ENCODE results near the gene GLRA3. TPM values are rescaled to one million over a fixed set of nuclear protein-coding genes. Genes with fewer than 3 reads are reported as not detected.

GLRA3 gene
- total and polyA plus RNA-seq, 2 donors (not counting 3 experiments of a cell fraction or from before 2014, with no cell fraction given), result not detected

DNA sequence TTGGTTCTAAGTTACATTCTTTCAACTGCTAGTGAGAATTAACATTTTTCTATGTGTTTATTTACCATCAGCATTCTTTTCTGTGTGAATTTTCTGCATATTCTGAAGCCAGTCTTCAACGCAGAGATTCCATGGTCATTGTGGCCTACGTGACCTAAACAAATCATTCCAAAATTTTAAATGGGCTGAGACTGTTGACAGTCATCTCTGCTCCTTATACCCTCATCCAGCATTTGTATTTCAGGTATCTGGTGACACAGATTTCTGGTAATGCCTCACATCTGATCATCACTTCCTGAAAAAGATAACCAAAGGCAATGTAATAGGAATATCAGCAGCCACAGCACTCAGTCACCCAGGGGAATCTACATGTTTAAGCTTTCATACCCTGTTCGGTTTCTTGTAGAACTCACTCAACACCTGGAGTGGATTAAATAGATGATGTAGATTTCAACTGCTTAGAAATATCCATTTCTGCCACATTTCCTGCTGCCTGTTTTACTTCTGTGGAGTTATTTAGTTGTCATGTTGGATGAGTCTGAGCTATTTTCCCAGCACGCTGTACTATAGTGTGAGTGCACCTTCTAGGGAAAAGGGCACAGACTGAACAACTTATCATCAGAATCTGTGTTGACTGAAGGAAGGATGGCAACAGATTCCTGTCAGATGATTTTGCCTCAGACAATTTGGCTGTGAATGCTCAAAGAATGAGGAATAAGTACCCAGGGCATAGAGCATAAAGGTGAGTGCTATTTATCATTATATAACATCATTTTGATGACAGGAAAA is 233.7 kb downstream of the GLRA3 start:
- TF ChIP-seq EZH2 (IDR thresholded peaks at IDR 0.05; ENCODE audit: borderline replicate concordance, low read depth, low read length, severe bottlenecking) (no peak), POLR2A (IDR thresholded peaks at IDR 0.05; ENCODE audit: low read depth, low read length) (no peak), MYC (IDR thresholded peaks at IDR 0.05; ENCODE audit: low read depth, low read length) (no peak), JUN (IDR thresholded peaks at IDR 0.05; ENCODE audit: borderline replicate concordance, insufficient read depth, insufficient read length, low read depth) (no peak), GATA2 (IDR thresholded peaks at IDR 0.05; ENCODE audit: insufficient read depth, insufficient read length, low read depth, low read length) (no peak), POLR2AphosphoS5 (IDR thresholded peaks at IDR 0.05; ENCODE audit: insufficient read depth, low read depth, low read length) (no peak), FOS (IDR thresholded peaks at IDR 0.05; ENCODE audit: borderline replicate concordance, insufficient read depth, low read length) (no peak)
- TF ChIP-seq, protein P1, sequence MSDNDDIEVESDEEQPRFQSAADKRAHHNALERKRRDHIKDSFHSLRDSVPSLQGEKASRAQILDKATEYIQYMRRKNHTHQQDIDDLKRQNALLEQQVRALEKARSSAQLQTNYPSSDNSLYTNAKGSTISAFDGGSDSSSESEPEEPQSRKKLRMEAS (IDR thresholded peaks at IDR 0.05; ENCODE audit: insufficient read depth, insufficient read length), result no peak
- TF ChIP-seq, protein P2, sequence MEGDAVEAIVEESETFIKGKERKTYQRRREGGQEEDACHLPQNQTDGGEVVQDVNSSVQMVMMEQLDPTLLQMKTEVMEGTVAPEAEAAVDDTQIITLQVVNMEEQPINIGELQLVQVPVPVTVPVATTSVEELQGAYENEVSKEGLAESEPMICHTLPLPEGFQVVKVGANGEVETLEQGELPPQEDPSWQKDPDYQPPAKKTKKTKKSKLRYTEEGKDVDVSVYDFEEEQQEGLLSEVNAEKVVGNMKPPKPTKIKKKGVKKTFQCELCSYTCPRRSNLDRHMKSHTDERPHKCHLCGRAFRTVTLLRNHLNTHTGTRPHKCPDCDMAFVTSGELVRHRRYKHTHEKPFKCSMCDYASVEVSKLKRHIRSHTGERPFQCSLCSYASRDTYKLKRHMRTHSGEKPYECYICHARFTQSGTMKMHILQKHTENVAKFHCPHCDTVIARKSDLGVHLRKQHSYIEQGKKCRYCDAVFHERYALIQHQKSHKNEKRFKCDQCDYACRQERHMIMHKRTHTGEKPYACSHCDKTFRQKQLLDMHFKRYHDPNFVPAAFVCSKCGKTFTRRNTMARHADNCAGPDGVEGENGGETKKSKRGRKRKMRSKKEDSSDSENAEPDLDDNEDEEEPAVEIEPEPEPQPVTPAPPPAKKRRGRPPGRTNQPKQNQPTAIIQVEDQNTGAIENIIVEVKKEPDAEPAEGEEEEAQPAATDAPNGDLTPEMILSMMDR (IDR thresholded peaks at IDR 0.05; ENCODE audit: extremely low read depth in 1 of 2, insufficient read depth in 1 of 2, low read depth in 1 of 2, low read length in 2 of 2), result no peak
- dilution Hi-C loops (cut with MboI; ENCODE audit: extremely low pct_ligation_motif_present, low sequenced_read_pairs), result no loop called here
- DNase-seq (ENCODE audit: low read depth, low spot score) (no peak), FAIRE-seq (no peak)
- ChIA-PET POLR2A (no interaction called here), CTCF (no interaction called here)
- Histone ChIP-seq H3K4me1 (ENCODE audit: control insufficient read depth, extremely low read depth, insufficient read depth, low read length) (no peaks in the 10 kb centered on the region), H3K9me3 (replicated peaks; ENCODE audit: control insufficient read depth, insufficient read depth, low read length) (peaks cover 4% of the 10 kb centered on the region), H3K4me2 (ENCODE audit: insufficient read depth, low read length) (no peak overlapping the region), H2AFZ (ENCODE audit: low read depth, low read length) (no peak overlapping the region), H3K9me1 (replicated peaks; ENCODE audit: control insufficient read depth, extremely low read depth, insufficient read depth, low read length) (no peaks in the 10 kb centered on the region), H3K4me3 (replicated peaks in 1 of 3; ENCODE audit: insufficient read depth in 1 of 3, low read depth in 1 of 3, low read length in 3 of 3) (no peak overlapping the region), H3K79me2 (ENCODE audit: control insufficient read depth, insufficient read depth, low read length) (no peaks in the 10 kb centered on the region), H4K20me1 (replicated peaks; ENCODE audit: control insufficient read depth, extremely low read depth, insufficient read depth, low read length) (no peaks in the 10 kb centered on the region), H3K27ac (ENCODE audit: insufficient read depth, low read depth, low read length) (no peak overlapping the region), H3K36me3 (ENCODE audit: control insufficient read depth in 2 of 2, extremely low read depth in 1 of 2, insufficient read depth in 2 of 2, low read length in 2 of 2) (no peaks in the 10 kb centered on the region), H3K27me3 (ENCODE audit: control insufficient read depth in 2 of 2, insufficient read depth in 2 of 2, low read length in 2 of 2) (no peaks in the 10 kb centered on the region), H3K9ac (replicated peaks; ENCODE audit: extremely low read depth, insufficient read depth, low read length) (no peak overlapping the region)
- intact Hi-C loops (cut with micrococcal nuclease), result no loop called here
- BruUV-seq (replicated peaks), result no TSS peak
